HG03565 (cell line): ENCODE measurements around the gene TJP1.
"Not testable (repeated sequence)": the region's sequence is repeated elsewhere in the genome, so short reads cannot be mapped to it uniquely, and the experiment has no call there.

Source experiments
- ATAC-seq: cut with Tn5 transposase; IDR thresholded peaks from one replicate; pipeline ENCODE4 v1.9.1; 2021; ENCODE audit warnings: mild to moderate bottlenecking, moderate library complexity; ENCODE audit not compliant: unreplicated experiment

TJP1 gene

DNA sequence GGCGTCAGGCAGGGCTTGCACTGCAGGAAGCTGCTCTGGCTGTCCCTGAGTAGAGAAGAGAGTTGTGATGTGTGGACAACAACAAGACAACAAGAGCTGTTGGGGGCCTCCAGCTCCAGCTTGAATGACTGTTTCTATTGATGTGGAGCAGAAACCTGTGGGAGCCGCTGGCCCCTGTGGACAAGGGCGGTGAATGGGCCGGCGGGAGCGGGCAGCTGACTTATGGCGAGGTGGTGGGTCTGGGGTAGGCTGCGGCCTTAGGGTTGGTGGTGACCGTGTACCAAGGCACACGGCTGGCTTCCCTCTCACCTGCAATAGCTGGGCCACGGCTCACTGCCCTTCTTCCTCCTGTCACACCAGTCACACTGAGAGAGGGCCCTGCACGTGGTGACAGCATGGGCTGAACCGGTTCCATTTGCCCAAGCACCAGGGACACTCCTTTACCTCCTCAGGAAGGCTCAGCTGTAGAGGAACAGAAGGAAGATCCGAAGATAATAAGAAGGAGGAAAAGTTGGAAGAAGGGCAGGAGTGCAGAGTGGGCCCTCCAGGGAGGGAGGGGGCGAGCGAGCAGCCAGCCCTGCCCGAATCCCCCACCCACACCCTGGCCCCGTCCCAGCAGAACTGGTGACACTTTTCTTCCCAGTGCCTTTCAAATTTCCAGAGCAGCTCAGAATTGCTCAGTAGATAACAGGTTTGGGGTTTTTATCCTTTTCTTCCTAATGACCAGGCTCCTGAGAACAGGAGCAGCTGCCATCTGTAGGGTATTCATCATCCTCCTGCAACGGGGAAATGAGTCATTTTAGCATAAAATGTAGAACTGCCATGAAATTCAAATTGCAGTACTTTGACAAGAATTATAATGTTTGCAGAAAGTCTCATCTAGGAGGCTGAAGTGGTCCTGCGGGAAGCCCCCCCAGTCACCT lies 136.9 kb downstream of the TJP1 start:
- ATAC-seq = no peak

DNA sequence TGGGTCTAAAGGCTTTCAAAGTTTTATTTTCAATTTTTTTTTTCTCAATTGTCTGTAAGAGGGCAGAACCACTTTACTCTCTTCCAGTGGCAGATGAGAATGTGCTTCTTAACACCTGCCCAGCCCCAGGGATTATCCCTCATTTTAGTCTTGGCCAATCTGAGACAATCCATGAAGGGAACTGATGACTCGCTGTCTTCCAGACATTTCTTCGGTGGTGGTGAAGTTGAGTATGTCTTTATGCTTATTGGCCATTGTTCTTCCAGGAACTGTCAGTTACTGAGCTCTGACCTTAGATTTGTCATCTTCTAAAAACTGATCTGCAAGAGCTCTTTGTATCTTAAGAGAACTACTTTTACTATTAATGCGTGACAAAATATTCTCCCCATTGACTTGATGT lies 139.5 kb downstream of the TJP1 start:
- no peak for ATAC-seq

DNA sequence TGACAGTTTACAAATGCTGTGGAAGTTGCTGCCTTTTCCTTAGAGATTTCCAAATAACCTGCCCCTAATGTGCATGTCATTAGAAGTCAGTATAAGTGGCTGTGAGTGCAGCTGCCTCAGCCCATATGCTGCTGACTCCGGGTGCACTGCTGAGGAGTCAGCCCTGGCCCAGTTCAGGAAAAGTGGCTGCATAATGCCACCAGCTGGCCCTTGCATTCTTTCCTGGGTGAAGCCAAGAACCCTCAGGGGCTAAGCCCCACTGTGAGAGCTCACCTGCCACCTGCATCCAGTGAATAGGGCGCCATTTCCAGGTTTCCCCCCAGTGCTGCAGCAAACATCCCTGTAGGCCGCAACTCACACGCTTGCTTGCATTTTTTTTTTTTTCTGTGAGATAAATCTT lies 139.9 kb downstream of the TJP1 start:
- ATAC-seq = no peak

DNA sequence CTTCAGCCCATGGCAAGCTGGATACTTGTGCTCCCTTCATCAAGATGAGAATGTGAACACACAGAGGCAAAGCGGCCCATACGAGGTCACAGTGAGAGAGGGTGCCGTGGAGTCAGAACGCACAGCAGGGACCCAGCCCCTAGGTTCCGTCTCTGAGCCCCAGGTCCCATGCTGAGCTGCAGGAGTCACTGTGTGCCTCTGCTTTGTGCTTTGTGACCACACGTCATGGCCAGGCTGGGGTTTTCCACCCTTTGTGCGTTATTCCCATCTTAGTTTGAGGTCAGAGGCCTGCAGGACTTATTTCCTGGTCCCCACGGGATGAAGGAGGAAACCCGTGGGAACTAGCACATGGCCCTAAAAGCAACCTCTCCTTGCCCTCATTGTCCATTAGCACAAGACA lies 140.3 kb downstream of the TJP1 start:
- ATAC-seq = no peak

DNA sequence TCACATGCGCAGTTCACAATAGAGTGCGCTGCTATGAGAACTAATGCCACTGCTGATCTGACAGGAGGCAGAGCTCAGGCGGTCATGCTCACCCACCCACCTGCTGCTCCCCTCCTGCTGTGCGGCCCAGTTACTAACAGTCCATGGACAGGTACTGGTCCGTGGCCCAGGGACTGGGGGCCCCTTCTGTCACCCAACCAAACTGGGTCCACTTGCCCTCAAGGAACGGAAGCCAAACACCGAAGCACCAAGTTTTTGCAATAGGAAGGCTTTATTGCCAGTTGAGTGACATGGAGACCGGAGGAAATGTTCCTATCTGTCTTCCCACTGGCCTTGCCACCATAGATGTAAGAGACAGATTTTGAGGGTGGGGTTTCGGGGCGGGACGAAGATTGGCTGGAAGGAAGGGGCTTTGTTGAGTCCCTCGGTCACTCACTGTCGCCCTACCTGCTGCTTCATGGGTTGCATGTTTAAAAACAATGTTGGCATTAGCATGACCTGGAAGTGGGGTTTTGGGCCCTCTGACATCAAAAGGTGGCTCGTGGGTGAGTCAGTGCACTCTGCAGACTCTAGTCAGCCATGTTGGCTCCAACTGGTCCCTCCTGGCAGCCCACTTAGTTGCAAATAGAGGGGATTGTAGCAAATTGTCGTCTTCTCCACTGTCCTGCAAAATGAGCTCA lies 141.0 kb downstream of the TJP1 start:
- ATAC-seq = no peak

- ATAC-seq = no peak
Observed at GRCh38 chr15:29680465-29681165, 141.7 kb downstream of the TJP1 start.

- no peak for ATAC-seq
Observed at GRCh38 chr15:29678504-29679034, 143.7 kb downstream of the TJP1 start.

- ATAC-seq = no peak
Observed at GRCh38 chr15:29677871-29678461, 144.3 kb downstream of the TJP1 start.

GRCh38 chr15:29677455-29677854 lies 144.8 kb downstream of the TJP1 start:
- ATAC-seq = no peak

DNA sequence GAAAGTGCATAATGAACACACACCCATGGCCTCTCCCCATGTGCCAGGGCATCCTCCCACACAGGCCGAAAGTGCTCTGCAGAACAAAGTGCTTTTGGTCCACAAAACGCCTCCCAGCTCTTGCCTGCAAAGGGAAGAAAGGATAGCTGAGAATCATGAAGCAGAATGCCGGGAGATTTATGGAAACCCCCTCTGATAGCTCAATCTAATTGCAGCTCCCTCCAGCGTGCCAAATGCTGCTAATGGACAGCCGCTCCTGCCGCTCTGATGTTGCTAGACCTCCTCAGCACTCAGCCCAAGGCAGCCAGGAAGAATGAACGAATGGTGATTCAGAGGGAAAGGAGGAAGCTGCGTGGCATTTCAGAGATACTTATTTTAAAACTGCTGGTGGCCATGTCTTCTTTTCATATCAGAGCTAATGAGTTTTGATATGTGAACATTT lies 145.3 kb downstream of the TJP1 start:
- ATAC-seq = no peak

DNA sequence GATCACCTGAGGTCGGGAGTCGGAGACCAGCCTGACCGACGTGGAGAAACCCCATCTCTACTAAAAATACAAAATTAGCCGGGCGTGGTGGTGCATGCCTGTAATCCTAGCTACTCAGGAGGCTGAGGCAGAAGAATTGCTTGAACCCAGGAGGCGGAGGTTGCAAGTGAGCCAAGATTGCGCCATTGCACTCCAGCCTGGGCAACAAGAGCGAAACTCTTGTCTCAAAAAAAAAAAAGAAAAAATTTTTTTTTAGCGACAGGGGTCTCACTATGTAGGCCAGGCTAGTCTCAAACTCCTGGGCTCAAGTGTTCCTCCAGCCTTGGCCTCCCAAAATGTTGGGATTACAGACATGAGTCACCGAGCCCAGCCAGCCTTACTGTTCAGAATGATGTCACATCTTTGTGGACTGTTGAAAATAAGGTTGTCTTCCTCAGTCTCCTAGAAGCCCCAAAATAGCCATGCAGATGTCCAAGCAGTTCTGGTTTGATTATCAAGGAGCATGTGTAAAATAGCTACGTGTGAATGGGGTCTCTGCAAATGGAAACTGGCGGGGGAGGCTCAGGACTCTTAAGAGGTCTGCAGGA lies 145.8 kb downstream of the TJP1 start:
- ATAC-seq = not testable (repeated sequence)

DNA sequence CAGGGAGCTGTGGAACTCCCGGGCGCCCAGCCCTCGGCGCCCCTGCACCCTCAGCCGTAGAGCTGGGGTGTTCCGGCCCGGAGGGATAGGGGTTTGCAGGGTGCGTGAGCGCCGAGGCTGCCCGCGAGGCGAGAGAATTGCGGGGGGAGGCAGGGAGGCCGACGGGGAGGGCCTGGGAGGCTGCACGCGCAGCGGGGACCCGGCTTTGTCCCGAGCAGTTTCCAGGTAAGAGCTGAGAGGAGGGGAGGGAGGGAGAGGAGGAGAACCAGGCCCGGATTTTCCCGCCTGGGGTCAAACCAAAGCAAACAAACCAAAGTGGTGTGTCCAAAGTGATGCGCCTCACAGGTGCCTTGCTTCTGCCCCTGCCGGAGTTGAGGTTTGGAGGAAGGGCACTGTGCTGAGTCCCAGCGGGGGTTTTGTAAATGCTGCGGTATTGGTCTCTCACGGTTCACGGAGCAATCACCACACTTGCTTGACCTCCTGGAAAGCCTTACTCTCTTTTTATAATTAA lies 146.4 kb downstream of the TJP1 start:
- no peak for ATAC-seq

DNA sequence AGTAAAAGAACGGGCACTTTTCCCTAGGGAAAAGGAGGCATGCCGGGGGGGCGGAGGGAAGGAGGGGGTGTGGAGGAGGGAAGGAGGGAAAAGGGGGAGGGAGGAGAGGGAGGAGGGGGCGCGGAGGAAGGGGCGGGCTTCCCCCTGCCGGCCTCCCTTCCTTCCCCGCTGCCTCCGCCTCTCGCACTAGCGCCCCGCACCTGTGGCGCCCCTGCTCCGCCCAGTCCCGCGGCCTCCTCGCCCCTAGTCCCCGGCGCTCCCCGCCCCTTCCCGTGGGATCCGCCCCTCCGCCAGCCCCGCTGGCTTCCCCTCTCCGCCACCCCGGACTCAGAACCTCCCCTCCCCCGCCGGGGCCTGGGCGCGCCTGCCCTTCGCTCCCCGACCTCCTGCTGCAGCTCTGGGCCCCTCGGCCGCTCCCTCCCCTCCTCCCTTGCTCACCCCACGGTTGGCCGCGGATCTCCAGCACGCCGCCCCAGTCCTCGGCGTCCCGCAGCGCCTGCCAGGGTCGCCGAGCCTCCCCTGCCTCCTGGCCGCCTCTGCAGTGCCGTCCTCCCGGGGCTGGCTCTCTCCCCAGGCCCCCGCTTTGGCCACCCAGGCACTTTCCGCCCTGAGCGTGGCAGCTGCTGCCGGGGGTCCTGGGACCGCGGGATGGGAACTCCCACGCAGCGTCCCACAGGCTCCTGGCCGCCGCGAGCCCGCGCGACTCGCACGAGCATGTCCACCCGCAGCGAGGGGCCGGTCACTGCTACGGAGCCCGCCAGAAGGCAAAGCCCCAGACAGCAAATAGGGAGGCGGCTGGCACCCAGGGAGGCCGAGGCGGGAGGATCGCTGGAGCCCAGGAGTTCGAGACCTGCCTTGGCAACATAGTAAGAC lies 147.4 kb downstream of the TJP1 start:
- no peak for ATAC-seq

DNA sequence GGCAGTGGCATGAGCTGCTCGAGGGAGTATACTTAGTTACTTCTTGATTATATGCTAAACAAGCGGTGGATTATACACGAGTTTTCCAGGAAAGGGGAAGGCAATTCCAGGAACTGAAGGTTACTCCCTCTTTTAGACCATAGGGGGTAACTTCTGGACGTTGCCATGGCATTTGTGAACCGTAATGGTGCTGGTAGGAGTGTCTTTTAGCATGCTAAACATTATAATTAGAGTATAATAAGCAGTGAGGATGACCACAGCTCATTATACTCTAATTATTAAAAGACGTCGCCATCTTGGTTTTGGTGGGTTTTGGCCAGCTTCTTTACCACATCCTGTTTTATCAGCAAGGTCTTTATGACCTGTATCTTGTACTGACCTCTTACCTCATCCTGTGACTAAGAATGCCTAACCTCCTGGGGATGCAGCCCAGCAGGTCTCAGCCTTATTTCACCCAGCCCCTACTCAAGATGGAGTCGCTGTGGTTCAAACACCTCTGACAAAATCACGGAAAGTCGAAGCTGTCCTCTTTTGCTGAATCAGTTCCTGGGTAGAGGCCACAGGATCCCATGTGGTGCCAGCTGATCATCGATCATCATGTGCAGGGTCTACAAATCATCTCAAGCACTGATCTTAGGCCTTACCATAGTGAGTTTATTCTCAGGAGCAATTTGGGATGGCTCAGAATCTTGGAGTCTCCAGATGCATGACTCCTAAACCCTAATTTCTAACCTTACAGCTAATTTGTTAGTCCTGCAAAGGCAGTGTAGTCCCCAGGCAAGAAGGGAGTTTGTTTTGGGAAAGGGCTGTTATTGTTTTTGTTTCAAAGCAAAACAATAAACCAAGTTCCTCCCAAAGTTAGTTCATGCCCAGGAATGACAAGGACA lies 149.1 kb downstream of the TJP1 start:
- no peak for ATAC-seq

DNA sequence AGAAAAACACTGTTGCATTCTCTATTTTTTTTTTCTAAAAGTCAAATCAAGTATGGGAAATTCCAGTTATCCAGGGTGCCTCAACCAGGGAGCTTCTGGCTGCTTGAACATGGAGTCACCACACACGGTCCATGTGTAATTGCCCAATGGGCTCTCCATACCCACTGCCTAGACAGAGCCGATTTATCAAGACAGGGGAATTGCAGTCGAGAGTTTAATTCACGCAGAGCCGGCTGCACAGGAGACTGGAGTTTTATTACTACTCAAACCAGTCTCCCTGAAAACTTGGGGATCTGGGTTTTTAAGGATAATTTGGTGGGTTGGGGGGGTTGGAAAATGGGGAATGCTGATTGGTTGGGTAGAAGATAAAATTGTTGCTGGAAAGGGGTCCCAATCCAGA lies 149.8 kb downstream of the TJP1 start:
- no peak for ATAC-seq

- ATAC-seq = not testable (repeated sequence)
Observed at GRCh38 chr15:29672046-29672445, 150.2 kb downstream of the TJP1 start.

- ATAC-seq = no peak
Observed at GRCh38 chr15:29670998-29671981, 151.0 kb downstream of the TJP1 start.
